GM19463 (cell line): Measurements from ENCODE around the gene COL5A3.
"Not testable (repeated sequence)": the region's sequence is repeated elsewhere in the genome, so short reads cannot be mapped to it uniquely, and the experiment has no call there.

ENCODE experiments used
- ATAC-seq: cut with Tn5 transposase; IDR thresholded peaks from one replicate; pipeline ENCODE4 v1.9.1; 2021; ENCODE audit warnings: mild to moderate bottlenecking, moderate library complexity; ENCODE audit not compliant: unreplicated experiment

The COL5A3 gene

DNA sequence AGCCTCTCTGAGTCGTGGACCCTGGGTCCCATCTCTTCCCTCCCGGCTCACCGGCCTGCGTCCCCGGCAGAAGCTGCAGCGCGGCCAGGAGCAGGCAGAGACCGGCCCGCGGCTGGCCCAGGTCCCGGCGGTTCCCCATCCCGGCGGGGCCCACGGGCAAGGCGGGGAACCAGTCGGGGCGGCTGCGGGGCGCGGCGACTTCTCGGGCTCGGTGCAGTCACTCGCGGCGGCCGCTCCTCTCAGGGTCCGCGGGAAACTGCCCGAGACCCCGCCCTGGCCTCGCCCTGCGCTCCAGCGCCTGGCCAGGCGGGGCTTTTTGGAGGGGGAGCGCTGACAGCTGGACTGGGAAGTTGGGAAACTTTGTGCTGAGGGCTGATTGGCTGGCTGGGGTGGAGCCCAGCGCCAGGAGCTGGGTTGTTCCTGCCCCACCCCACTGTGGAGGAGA lies at the start of gene COL5A3:
TSS of gene COL5A3 (minus strand) at position 258 of the 445 bp plus-strand sequence. CDS start at position 139, 119 bp downstream.
- ATAC-seq = no peak

DNA sequence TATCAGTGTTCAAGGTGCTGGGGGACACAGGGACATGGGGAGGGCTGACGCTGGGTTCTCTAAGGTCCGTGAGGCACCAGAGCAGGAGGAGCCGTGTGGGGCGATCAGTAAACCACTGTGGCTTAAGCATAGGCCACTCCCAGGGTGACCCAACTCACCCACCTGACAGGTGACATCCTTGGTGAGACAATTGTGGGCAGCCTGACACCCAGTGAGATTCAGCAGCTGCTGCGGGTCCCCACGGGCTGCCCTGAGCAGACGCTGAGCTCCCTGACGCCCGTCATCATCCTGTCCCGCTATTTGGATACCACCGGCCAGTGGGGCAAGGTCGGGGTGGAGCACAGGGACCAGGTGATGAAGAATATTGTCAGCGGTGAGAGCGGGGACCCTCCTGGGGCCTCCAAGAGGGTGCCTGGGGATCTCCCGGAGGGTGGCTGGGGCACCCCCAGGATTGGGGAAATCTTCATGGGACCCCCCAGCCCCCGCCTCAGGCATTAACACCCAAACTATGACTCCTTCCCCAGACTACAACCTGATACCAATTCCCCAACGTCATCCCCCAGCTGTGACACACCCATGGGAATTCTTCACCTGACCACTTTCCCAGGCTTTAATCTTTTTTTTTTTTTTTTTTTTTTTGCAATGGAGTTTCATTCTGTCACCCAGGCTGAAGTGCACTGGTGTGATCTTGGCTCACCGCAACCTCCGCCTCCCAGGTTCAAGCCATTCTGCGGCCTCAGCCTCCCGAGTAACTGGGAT lies 42.5 kb upstream of the COL5A3 start:
- ATAC-seq = no peak

DNA sequence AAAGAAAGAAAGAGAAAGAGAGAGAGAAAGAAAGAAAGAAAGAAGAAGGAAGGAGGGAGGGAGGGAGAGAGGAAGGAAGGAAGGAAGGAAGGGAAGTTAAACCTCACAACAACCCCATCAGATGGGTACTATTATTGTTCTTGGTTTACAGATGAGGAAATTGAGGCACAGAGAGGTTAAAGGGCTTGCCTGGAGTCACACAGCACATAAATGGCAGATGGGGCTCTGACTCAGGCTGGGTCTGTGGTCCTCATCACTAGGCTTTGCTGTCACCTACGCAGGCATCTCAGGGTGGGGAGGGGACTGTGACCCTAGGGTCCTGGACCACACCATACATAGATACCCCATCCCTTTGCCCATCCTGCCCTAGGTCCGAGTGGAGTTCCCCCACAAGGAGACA lies 39.3 kb upstream of the COL5A3 start:
- ATAC-seq = no peak

DNA sequence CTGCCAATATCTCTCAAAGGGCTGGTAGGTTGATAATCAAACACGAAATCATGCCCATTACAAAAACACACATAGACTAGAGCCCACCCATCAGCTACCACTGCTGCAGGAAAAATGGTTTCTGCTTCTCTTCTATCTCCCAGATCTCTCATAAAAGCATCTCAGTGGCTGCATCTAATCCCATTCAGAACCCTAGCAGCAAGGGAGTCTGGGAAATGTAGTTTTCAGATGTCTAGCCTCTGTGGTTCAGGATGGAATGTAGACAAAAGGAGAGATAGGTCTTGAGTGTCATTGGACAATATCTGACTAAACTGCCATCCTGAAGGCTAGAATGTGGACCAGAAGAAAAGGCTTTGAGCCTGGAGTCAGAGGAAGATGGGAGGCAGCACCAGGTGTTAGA lies 35.1 kb upstream of the COL5A3 start:
- ATAC-seq = no peak

GRCh38 chr19:10044390-10044789 lies 34.1 kb upstream of the COL5A3 start:
- no peak for ATAC-seq

DNA sequence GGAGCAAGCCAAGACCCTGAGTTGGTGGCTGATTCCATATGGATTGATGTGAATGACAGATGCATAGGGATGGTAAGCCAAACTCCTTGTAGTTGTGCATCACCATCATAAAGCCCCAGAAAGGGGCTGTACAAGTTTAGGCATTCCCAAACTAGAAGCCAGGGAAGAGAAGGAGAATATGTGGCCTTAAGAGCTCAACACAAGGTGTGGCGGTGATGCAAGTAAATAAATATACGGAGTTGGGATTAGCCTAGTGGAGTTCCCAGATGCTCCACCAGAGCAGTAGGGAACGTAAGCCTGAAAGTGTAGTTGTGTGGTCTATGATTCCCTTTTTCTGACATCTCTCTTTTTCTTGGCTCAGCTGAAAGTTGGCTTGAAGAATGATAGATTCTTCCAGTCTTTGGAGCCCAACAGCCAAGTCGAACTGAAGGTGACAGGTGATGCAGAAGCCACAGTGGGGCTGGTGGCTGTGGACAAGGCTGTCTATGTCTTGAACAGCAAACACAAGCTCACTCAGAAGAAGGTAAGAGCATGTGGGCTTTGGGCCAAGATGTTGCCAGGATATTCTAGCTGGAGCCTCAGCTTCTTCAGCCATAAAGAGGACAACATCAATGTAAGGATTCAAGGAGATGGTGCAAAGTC lies 33.1 kb upstream of the COL5A3 start:
- no peak for ATAC-seq

GRCh38 chr19:10037809-10038208 lies 27.5 kb upstream of the COL5A3 start:
- ATAC-seq = no peak

GRCh38 chr19:10037367-10037766 lies 27.1 kb upstream of the COL5A3 start:
- ATAC-seq = no peak

DNA sequence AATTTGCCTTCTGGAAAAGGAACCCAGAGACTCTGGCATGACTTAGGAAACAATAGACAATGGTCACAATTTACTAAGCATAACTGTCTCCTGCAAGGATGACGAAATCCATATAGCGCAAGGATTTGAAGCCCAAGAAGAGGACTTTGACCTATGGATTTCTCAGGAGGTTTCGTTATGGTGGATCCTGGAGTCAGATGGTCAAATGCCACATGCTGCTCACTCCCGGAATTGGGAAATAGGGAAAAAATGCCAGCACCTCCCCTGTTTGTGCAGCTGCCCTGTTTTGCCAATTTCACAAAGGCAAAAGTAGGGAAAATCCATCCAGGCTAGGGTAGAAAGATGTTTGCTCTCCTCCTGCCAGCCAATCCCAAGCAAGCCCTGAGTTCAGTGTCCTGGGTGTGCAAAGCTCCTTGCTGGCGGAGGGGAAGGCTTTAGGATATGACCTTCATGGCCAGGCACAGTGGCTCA lies 26.3 kb upstream of the COL5A3 start:
- no peak for ATAC-seq

DNA sequence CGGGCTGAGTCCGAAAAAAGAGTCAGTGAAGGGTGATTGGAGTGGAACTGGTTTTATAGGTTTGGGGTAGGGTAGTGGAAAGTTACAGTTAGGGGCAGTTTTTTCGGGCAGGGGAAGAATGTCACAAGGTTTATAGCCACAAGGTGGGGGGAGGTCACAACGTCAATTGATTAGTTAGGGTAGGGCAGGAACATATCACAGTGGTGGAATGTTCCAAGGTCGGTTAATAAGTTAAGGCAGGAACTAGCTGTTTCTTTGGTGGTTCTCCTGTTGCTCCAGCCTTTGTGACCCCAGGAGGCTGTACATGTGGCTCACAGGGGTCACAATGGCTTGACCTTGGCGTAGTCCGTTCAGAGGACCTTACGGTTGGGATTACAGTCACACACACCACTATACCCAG lies 23.3 kb upstream of the COL5A3 start:
- ATAC-seq = no peak

- ATAC-seq = no peak
Measured at GRCh38 chr19:10027158-10027997, 17.1 kb upstream of the COL5A3 start.

- no peak for ATAC-seq
Measured at GRCh38 chr19:10026744-10027143, 16.4 kb upstream of the COL5A3 start.

DNA sequence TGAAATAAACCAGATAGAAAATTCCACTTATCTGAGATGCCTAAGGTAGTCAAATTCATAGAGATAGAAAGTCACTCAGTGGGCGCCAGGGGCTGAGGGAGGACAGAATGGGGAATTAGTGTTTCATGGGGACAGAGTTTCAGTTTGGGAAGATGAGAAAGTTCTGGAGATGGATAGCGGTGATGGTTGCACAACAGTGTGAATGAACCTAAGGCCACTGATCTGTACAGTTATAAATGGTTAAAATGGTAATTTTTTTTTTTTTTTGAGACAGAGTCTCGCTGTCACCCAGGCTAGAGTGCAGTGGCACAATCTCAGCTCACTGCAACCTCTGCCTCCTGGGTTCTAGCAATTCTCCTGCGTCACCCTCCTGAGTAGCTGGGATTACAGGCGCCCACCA lies 12.8 kb upstream of the COL5A3 start:
- ATAC-seq = not testable (repeated sequence)

GRCh38 chr19:10021863-10022262 lies 11.6 kb upstream of the COL5A3 start:
- ATAC-seq = no peak

GRCh38 chr19:10021446-10021845 lies 11.1 kb upstream of the COL5A3 start:
- no peak for ATAC-seq

DNA sequence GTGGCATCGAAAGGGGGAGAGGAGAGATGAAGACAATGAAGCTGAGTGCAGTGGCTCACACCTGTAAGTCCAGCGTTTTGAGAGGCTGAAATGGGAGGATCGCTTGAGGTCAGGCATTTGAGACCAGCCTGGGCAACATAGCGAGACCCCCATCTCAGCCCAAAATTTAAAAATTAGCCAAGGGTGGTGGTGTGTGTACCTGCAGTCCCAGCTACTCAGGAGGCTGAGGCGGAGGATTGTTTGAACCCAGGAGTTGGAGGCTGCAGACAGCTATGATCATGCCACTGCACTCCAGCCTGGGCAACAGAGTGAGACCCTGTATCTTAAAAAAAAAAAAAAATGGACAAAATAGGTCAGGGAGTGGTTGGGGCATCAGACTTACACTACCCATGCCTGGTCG lies 10.5 kb upstream of the COL5A3 start:
- no peak for ATAC-seq

DNA sequence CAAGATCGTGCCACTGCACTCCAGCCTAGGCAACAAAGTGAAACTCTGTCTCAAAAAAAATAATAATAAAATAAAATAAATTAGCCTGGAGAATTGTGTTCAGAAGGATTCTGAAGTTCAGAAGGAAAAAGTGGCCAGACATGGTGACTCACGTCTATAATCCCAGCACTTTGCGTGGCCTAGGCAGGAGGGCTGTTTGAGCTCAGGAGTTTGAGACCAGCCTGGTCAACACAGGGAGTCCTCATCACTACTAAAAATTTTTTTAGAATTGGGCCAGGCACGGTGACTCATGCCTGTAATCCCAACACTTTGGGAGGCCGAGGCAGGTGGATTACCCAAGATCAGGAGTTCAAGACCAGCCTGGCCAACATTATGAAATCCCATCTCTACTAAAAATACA lies 8.9 kb upstream of the COL5A3 start:
- no peak for ATAC-seq

DNA sequence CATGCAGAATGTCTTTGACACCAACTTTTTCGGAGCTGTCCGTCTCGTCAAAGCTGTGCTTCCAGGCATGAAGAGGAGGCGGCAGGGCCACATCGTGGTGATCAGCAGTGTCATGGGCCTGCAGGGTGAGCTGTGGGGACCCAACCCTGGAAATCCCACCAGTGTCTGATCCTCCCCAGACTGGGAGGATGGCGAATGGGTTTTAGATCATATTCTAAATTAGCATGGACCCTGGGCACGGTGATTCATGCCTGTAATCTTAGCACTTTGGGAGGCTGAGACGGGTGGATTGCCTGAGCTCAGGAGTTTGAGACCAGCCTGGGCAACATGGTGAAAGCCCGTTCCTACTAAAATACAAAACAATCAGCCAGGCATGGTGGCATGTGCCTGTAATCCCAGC lies 8.5 kb upstream of the COL5A3 start:
- ATAC-seq = no peak

DNA sequence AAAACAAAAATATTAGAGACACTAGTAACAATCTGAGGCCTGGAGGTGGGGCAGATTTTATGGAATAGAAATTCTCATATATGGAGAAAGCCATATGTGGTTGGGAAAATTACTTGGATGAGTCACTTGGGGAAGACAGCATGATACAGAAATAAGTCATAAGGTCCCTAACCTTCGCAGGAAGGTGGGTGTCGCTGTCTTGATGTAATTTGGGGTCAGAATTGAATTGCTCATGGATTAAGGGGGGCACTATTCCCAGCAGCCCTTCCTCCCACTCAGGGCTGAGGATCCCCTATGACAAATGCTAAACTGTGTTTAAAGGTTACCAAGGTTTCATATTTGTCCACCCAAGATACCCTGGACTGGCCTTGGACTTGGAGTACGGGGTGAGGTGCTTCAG lies 8.0 kb upstream of the COL5A3 start:
- ATAC-seq = no peak

DNA sequence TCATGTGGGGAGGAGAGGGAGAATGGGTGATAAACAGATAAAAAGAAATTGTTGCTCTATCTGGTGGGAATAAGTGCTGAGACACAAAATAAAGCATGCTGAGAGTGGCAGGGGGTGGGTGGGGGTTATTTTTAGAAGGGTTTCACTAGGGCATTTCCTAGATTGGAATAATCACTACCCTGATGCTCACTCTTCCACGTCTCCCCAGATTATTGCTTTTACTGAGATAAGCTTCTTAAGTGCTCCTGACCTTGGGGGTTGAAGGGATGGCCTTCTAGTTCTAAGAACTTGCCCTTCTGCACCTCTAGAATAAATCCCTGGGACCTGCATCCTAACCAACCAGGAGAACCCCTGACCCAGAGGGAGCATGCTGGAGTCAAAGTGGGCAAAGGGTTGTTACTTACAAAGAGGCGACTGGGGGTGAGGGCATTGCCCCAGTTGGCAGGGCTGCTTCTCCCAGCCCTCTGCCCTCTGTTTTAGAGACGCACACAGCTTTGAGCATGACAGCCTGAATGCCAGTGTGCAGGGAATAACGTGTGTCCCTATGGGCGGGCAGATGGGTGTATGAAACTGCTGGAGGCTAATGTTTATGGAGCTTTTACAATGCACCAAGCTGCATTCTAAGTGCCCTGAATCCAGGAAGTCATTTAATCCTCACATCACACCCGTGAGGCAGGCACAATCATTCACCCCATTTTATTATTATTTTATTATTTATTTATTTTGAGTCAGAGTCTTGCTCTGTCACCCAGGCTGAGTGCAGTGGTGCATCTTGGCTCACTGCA lies 3.7 kb upstream of the COL5A3 start:
- no peak for ATAC-seq

DNA sequence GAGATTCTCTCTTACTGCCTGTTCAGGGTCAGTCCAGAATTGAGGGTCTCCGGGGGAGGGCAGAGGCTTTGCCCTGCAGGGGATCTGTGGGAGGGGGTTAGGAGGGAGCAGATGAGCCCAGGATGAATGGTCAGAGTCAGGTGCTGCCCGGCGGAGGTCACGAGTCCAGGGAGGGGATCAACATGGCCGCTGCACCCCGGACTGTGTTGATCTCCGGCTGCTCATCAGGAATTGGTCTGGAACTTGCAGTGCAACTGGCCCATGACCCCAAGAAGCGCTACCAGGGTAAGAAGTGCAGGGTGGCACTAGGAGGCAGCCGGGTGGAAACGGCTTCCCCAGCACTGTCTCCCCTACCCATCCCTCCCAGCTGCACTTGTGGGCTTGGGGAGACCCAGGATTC lies 3.0 kb upstream of the COL5A3 start, which contains the start of gene RDH8:
TSS of gene RDH8 (plus strand) at position 168 of the 400 bp plus-strand sequence. CDS start at position 183, 15 bp downstream.
- no peak for ATAC-seq
